ENCODE measurements around the gene C16orf46.

DNA sequence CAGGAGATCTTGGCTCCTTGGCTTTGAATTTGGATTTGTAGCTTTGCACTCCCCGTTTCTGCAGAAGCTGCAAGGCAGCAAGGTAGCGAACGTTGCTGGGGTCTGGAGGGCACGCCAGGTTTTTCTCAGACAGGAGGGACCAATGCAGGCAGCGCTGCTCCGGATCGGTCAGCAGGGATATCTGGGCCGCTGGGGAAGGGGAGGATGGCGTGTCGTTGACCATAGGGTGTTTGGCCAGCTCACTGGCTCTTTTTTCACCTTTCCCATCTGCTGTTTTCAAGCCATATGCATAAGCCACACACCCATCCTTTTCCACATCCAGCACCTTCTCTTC, 15.8 kb downstream of the C16orf46 start:
- TF ChIP-seq, protein P1, sequence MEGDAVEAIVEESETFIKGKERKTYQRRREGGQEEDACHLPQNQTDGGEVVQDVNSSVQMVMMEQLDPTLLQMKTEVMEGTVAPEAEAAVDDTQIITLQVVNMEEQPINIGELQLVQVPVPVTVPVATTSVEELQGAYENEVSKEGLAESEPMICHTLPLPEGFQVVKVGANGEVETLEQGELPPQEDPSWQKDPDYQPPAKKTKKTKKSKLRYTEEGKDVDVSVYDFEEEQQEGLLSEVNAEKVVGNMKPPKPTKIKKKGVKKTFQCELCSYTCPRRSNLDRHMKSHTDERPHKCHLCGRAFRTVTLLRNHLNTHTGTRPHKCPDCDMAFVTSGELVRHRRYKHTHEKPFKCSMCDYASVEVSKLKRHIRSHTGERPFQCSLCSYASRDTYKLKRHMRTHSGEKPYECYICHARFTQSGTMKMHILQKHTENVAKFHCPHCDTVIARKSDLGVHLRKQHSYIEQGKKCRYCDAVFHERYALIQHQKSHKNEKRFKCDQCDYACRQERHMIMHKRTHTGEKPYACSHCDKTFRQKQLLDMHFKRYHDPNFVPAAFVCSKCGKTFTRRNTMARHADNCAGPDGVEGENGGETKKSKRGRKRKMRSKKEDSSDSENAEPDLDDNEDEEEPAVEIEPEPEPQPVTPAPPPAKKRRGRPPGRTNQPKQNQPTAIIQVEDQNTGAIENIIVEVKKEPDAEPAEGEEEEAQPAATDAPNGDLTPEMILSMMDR (conservative IDR thresholded peaks at IDR 0.05), result no peak
- TF ChIP-seq ZFX (IDR thresholded peaks at IDR 0.05), result no peak

All from C4-2B (cell line).